Skin epidermis (tissue), 12 donors: ENCODE results near the gene INO80E.
"Not testable (repeated sequence)": the region's sequence is repeated elsewhere in the genome, so short reads cannot be mapped to it uniquely, and the experiment has no call there.

Experiments used
- H3K27ac ChIP-seq, 21 experiments: fragments of 200-600 bp; sonication (generic) in 11 of 21; one replicate each; pipeline ENCODE4 v1.5.0; 2020; ENCODE audit warnings: mild to moderate bottlenecking in 3 of 21, inconsistent platforms in 2 of 21, moderate library complexity in 2 of 21
- H3K4me3 ChIP-seq, 7 experiments: fragments of 200-600 bp; sonication (generic) in 2 of 7; one replicate each; pipeline ENCODE4 v1.5.0; 2020; ENCODE audit warnings: inconsistent platforms in 2 of 7, mild to moderate bottlenecking in 2 of 7, moderate library complexity in 1 of 7

The INO80E gene

GRCh38 chr16:29995911-29996765 is at the start of gene INO80E:
Gene INO80E, plus strand, starts transcription at chr16:29996241. Its CDS starts 70 bp downstream, at chr16:29996311.
- H3K27ac ChIP-seq = peak within 1 kb of the TSS; percentile 70 to 98 (median 94)

GRCh38 chr16:29947897-29948296 is 48.1 kb upstream of the INO80E start:
- no peak overlapping the region for H3K27ac ChIP-seq
- H3K4me3 ChIP-seq = no peak overlapping the region

More at GRCh38 chr16:29995911-29996765, at the start of gene INO80E:
- peak within 1 kb of the TSS; percentile 70 to 90 (median 80) for H3K4me3 ChIP-seq

- H3K4me3 ChIP-seq = no peak overlapping the region
- H3K27ac ChIP-seq = no peak overlapping the region
Observed at GRCh38 chr16:29950806-29951461, 45.1 kb upstream of the INO80E start.

- Histone ChIP-seq H3K4me3 (no peak overlapping the region), H3K27ac (no peak overlapping the region)
Observed at GRCh38 chr16:29951625-29952365, 44.2 kb upstream of the INO80E start.

- H3K4me3 ChIP-seq = no peak overlapping the region
- no peak overlapping the region for H3K27ac ChIP-seq
Observed at GRCh38 chr16:29958756-29959155, 37.3 kb upstream of the INO80E start.

- no peak overlapping the region for H3K4me3 ChIP-seq
- no peak overlapping the region for H3K27ac ChIP-seq
Observed at GRCh38 chr16:29959293-29959692, 36.7 kb upstream of the INO80E start.

GRCh38 chr16:29959821-29960220 is 36.2 kb upstream of the INO80E start:
- H3K4me3 ChIP-seq, H3K27ac ChIP-seq: not testable (repeated sequence)

GRCh38 chr16:29961127-29961478 is 34.9 kb upstream of the INO80E start:
- peak overlapping the region; percentile 53 to 85 (median 69) for H3K4me3 ChIP-seq
- peak overlapping the region in 20 of 21 experiments; percentile 82 to 96 (median 94) for H3K27ac ChIP-seq

- H3K27ac ChIP-seq = peak within 1 kb of the TSS; percentile 82 to 96 (median 94)
- H3K4me3 ChIP-seq = peak within 1 kb of the TSS; percentile 53 to 85 (median 69)
Observed at GRCh38 chr16:29961479-29962343, 34.3 kb upstream of the INO80E start, which contains the start of gene TMEM219. Gene TMEM219, plus strand, starts transcription at chr16:29962079. Its CDS starts 1,065 bp downstream, at chr16:29963144.

GRCh38 chr16:29962344-29962994 is 33.6 kb upstream of the INO80E start:
- peak overlapping the region; percentile 82 to 96 (median 94) for H3K27ac ChIP-seq
- peak overlapping the region; percentile 53 to 85 (median 69) for H3K4me3 ChIP-seq

GRCh38 chr16:29963021-29963743 is 32.9 kb upstream of the INO80E start:
- Histone ChIP-seq H3K4me3 (peak overlapping the region; percentile 53 to 85 (median 69)), H3K27ac (peak overlapping the region in 20 of 21 experiments; percentile 82 to 96 (median 94))

GRCh38 chr16:29968205-29968604 is 27.8 kb upstream of the INO80E start:
- H3K4me3 ChIP-seq = no peak overlapping the region
- H3K27ac ChIP-seq = no peak overlapping the region

- no peak overlapping the region for H3K4me3 ChIP-seq
- no peak overlapping the region for H3K27ac ChIP-seq
Observed at GRCh38 chr16:29971304-29971703, 24.7 kb upstream of the INO80E start.

GRCh38 chr16:29972500-29972899 is 23.5 kb upstream of the INO80E start:
- Histone ChIP-seq H3K27ac (peak overlapping the region in 4 of 21 experiments; percentile 8 to 98 (median 22)), H3K4me3 (no peak overlapping the region)

- peak overlapping the region in 13 of 21 experiments; percentile 17 to 98 (median 93) for H3K27ac ChIP-seq
Observed at GRCh38 chr16:29972992-29973383, 23.1 kb upstream of the INO80E start.

GRCh38 chr16:29973384-29974246 is 22.4 kb upstream of the INO80E start, which contains the start of gene TAOK2:
Gene TAOK2, plus strand, starts transcription at chr16:29973868. Its CDS starts 3,905 bp downstream, at chr16:29977773.
- Histone ChIP-seq H3K4me3 (peak within 1 kb of the TSS; percentile 62 to 95 (median 83)), H3K27ac (peak within 1 kb of the TSS; percentile 15 to 98 (median 93))

More at GRCh38 chr16:29972992-29973383, 23.1 kb upstream of the INO80E start:
- peak overlapping the region in 5 of 7 experiments; percentile 81 to 95 (median 85) for H3K4me3 ChIP-seq
